Epidermal melanocyte (primary cell): ENCODE results near the gene TBC1D24.
"Not testable (repeated sequence)": the region's sequence is repeated elsewhere in the genome, so short reads cannot be mapped to it uniquely, and the experiment has no call there.

Source experiments
- DNase-seq: peaks from one replicate; pipeline ENCODE4 v3.0.0; 2011; ENCODE audit warnings: low spot score; ENCODE audit not compliant: insufficient read length

Gene TBC1D24

DNA sequence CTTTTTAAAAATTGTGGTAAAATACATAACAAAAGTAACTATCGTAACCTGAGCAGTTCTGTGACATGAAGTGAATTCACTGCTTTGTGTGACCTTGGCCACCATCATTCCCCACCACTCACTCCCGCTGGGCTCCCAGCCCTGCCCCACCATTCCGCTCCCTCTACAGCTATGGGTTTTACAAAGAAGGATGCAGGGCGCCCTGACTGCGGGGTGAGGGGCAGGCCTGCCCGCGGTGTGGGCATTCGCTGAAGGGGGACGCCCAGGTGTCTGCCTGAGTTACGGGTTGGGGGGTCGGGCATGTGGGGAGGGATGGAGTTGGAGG lies 56.4 kb downstream of the TBC1D24 start, which contains the start of gene CEMP1:
Gene CEMP1, minus strand, starts transcription at position 38 of the 325 bp plus-strand sequence. CDS start 335 bp downstream, outside the sequence.
- no peak for DNase-seq

DNA sequence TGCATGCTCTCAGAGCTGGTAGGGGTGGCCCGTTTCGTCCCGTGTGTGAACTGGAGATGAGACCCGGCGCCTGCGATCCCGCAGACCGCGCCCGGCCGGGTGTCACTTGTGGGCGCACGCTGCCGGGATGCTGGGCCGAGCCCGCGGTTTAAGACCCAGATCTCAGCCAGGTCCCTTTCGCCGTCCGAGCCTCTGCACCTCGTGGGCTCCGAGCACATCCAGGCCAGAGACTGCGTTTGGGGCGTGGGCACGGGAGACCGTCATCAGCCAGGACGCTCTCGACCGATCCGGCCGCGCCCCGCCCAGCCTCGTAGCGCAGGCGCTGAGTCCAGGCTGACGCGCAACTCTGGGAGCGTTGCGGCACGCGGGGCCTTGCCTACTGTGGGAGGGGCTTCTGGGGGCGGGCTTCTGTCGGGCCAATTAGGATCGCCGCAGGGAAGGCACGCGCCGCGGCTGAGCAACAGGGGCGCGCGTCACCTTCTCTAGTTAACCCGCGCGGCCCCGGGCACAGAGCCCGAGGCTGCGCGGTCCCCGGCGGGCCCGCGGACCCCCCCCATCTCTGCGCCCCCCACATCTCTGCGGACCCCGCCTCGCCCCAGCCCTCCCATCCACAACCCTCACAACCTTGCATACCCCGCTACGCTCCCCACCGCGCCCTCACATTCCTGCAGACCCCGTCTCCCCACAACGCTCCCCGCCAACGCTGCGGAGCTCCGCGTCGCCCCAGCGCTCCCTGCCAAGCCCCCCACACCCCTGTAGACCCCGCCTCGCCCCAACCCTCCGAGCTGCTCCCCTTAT lies 57.0 kb downstream of the TBC1D24 start:
- peak; percentile 99 for DNase-seq

DNA sequence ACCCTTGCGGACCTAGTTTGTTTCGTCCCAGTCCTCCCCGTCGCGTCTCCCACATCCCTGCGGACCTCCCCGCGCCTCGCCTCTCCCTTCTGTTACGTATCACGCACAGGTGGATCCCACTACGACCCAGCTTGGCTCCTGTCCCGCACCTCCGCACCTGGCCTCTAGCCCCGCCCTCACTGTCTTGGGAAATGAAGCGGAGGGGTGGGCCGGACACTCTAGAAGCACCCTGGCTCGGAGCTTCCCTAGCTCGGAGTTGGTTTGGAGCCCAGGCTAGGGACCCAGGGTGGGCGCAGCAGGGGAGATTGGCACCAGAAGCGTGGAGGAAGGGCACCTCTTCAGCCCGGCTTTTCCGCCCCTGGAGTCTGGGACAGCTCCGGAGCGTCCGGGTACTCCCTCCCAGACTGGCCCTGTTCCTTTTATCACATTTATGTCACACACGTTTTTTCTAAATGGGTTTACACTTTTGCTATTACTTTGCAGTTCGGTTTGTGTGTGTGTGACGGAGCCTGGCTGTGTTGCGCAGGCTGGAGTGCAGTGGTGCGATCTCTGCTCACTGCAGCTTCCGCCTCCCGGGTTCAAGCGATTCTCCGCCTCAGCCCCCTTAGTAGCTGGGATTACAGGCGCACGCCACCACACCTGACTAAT lies 57.7 kb downstream of the TBC1D24 start:
- no peak for DNase-seq

DNA sequence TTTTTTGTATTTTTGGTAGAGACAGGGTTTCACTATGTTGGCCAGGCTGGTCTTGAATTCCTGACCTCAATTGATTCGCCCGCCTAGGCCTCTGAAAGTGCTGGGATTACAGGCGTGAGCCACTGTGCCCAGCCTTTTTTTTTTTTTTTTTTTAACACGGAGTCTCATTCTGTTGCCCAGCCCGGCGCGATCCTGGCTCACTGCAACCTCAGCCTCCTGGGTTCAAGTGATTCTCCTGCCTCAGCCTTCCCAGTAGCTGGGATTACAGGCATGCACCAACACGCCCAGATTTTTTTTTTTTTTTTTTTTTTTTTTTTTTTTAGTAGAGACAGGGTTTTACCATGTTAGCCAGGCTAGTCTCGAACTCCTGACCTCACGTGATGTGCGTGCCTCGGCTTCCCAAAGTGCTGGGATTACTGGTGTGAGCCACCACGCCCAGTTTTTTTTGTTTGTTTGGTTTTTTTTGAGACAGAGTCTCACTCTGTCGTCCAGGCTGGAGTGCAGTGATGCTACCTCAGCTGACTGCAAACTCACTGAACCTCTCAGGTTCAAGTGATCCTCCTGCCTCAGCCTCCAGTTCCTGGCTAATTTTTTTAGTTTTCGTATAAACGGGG lies 58.3 kb downstream of the TBC1D24 start:
- DNase-seq, result not testable (repeated sequence)

DNA sequence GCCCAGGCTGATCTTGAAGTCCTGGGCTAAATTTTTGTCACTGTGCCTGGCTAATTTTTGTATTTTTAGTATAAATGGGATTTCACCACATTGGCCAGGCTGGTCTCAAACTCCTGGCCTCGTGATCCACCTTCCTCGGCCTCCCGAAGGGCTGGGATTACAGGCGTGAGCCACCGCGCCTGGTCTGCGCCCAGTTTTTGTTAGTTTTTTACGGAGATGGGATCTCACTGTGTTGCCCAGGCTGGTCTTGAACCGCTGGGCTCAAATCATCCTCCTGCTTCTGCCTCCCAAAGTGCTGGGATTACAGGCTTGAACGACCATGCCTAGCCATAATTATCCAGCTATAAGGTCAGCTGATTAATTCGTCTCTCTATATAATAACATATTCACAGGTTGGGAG lies 59.0 kb downstream of the TBC1D24 start:
- no peak for DNase-seq

DNA sequence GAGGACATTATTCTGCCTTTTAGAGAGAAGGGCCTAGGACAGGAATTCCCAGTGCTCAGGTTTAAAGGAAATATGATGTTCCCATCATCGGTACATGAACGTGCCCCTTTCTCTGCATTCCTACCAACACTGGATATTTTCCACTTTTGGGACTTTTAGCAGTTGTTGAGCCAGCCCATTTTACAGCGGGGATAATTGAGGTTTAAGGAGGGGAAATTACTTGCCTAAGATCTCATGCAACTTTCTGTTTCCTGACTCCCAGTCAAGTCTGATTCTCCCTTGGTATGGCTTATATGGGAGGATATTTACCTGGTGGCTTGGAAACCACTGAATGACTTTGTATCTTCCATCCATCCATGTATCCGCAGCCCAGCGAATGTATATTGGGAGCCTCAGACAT lies 59.4 kb downstream of the TBC1D24 start:
- DNase-seq, result not testable (repeated sequence)

DNA sequence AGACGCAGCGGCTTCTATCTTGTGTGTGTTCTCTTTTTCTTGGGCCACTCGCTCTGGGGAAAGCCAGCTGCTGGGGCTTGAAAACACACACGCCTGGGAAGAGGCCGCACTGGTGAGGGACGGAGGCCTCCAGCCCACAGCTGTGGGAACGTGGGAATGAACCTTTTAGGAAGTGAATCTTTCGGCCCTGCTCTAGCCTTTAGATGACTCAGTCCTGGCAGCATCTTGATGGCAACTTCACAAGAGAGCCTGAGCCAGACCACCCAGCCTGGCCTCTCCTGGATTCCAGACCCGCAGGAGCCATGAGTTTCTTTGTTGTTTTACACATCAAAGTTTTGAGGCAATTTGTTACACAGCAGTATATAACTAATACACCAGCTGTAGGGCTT lies 60.7 kb downstream of the TBC1D24 start:
- no peak for DNase-seq

DNA sequence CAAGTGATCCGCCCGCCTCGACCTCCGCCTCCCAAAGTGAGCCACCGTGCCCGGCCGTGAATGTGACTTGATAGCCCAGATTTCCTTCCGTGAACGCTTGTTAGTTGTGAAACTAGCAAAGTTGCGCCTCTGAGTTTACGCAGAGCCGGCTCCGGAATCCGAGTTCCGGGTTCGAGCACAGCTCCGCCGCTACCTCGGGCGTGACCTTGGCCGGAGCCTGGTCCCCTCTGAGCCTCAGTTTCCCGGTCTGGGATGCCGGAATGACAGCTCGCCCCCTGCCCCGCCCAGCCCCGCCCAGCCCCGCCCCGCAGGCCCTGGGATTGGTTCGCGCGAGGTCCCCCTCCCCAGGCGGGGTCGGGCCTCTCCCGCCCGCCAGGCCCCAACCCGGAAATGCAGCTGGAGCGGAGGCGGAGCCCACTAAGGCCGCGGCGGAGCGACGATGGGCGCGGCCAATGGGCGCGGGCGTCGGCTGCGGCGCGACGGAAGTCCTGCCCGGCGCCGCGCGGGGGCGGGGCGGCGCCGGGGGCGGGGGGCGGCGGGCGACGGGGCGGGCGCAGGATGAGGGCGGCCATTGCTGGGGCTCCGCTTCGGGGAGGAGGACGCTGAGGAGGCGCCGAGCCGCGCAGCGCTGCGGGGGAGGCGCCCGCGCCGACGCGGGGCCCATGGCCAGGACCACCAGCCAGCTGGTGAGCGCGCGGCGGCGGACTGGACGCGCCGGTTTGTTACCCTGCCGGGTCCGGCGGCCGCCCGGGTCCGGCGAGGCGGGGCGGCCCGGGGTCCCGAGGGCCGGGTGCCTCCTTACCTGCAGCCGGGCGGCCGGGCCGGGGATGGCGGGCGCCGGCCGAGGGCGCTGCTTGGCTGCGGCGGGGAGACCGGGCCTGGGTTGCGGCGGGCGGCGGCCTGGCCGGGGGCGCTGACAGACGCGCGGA lies 62.8 kb downstream of the TBC1D24 start, which contains the start of gene PDPK1:
Gene PDPK1, plus strand, starts transcription at position 571 of the 929 bp plus-strand sequence. Its CDS starts 92 bp downstream, at position 663.
- DNase-seq, result peak; percentile 92

DNA sequence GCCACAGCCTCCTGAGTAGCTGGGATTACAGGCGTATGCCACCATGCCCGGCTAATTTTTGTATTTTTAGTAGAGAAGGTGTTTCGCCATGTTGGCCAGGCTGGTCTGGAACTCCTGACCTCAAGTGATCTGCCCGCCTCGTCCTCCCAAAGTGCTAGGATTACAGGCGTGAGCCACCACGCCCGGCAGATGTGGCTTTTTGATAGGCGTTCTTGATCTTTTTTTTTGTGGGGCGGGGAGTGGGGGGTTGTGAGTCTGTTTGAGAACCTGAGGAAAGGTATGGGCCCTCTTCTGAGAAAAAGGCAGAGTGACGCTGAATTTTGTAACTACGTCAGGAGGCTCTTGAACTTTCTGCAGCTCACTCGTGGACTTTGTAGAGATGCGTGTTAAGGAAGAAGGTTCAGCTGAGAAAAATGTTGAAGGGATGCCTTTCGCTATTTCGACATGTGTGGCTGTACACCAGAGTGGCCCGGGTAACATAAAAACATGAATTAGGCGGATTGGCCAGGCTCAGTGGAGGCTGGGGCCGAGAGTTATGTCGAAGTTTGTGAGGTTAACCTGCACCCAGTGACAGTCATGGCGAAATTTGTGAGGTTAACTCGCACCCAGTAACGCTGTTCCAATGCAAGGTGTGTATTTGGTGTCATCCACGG lies 64.4 kb downstream of the TBC1D24 start:
- DNase-seq, result not testable (repeated sequence)

DNA sequence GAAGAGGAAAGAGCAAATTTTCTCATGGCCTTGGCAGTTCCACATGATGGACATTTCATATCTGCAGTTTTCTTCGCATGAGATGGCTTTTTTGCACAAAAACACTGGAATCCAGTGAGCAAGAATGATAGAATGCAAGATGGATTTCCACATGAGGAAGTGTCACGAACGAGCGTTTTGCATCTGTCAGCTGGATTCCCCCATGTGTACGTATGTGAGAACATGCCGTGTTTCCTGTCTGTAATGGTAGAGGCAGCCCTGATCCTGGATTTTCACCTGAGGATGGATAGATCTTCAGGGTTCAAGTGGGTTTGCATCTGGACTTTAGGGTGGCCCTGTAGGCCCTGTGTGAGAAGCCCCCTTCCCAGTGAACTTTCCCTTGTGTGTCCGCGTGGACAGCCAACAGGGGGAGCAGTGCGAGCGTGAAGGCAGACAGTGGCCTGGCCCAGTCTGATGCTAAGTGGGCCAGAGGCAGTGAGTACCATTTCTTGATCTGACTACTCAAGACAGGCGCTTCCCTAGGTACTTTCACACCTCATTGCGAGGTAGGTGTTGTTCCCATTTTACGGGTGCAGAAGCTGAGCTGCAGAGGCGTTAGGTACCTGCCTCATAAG lies 65.0 kb downstream of the TBC1D24 start:
- DNase-seq, result not testable (repeated sequence)

DNA sequence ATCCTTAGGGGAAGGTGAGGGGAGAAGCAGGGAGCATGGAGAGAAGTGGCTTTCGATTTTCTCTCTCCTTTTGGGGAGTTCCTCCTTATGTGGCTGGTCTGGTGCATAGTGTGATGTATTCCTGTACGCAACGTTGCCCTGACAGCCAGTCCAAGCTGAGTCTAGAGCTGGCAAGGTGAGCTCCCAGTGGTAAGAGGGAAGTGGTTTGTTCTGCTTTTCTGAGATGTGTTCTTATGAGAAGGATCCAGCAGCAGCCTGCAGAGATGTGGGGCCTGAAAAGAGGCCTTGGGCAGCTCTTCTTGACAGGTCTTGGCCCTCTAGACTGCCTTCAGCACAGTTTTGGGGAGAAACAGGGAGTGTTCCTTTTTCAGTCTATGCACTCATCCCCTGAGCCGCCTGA lies 66.0 kb downstream of the TBC1D24 start:
- DNase-seq, result not testable (repeated sequence)

DNA sequence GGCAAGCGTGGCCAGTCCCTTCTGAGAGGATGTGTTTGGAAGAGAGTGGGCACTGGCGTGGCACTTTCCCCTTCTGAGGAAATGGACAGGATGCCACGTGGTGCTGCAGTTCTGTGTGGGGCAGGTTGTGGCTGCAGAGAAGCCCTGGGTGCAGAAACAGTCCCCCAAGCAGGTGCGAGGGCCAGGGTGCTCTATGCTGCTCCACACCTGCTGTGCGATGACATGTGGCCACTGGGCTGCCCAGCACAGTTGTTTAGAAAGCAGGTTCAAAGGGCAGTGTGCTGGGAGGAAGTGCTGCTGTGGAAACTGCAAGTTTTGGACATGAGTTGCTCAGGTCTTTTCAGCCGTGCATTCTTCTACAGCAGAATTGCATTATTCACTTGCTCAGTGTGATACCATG lies 66.5 kb downstream of the TBC1D24 start:
- DNase-seq, result not testable (repeated sequence)

DNA sequence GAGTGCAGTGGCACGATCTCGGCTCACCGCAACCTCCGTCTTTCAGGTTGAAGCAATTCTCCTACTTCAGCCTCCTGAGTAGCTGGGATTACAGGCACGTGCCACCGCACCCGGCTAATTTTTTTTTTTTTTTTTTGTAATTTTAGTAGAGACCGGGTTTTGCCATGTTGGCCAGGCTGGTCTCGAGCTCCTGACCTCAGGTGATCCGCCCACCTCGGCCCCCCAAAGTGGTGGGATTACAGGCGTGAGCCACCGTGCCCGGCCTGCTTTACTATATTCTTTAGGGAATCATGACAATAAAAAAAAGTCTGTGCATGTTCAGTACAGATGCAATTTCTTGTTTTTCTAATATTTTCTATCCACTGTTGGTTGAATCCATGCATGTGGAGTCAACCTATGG lies 68.8 kb downstream of the TBC1D24 start:
- DNase-seq, result not testable (repeated sequence)

DNA sequence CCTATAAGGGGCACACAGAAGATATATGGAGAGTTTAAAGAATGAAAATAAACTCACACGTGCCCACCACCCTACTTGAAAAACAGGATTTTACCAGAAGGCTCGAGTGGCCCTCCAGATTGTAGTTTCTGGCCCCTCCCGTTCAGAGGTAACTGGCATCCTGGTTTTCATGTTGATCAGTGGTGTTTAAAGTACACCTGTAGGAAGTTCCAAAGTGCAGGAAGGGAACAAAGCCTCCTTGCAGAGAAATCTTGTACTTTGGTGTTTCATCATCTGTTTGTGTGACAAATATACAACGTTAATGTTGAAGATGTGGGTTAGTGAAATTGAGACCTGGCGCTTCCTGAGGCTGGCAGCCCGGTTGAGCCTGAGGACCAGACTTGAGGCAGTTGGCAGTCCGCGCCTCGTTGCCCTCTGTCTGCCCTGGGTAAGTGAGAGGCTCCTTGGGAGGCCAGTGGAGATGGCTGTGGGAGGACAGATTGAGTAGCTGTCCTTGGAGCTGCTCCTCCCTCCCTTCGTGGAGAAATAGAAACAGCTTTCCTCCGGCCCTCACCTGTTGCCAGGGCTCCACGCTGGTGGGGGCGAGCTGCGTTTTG lies 75.5 kb downstream of the TBC1D24 start:
- not testable (repeated sequence) for DNase-seq

DNA sequence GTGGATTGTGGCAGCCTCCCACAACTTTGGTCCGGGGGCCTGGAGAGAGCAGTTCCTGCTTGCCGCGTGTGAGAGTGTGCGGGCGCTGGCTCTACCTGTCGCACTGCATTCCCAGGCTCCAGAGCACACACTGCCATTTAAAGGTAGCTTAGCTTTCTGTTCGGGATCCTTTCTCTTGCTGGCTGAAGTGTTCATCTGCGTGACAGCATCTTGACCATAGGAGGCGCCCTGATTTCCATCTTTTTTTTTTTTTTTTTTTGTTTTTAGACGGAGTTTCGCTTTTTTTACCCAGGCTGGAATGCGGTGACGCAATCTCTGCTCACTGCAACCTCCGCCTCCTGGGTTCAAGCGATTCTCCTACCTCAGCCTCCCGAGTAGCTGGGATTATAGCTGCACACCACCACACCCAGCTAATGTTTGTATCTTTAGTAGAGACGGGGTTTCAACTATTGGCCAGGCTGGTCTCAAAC lies 76.5 kb downstream of the TBC1D24 start:
- not testable (repeated sequence) for DNase-seq

DNA sequence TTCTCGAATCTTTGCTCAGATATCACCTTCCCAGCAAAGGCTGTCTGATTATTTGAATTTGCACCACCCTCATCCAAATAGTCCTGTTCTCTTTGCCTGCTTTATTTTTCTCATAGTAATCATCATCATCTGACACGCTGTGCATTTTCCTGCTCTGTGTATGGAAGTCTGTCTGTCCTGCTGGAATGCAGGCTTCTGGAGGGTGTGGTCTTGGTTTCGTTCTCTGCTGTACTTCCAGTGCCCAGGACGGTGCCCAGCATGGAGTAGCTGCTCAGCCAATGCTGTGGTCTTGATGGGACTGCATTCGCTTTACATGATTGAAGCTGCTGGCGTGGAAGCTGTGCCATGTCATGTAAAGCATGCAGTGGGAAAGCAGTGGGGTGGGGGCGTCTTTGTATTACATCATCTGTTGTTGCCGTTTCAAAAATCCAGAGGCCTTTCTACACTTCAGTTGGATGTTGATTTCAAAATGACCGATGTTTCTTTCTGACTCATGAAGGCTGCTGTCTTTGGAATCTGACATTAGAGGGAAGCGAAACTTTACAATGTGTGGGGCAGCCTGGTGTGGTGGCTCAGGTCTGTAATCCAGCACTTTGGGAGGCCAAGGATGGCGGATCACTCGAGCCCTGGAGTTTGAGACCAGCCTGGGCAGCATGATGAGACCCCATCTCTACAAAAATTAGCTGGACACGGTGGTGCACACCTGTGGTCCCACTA lies 79.9 kb downstream of the TBC1D24 start:
- not testable (repeated sequence) for DNase-seq
